ENCODE measurements around the gene LCTL.

GRCh38 chr15:66595332-66595731 is 29.5 kb upstream of the LCTL start:
- no peak for TF ChIP-seq TAF1 (IDR thresholded peaks at IDR 0.05; ENCODE audit: borderline replicate concordance, low read depth, low read length)
- no peak for TF ChIP-seq CTCF (IDR thresholded peaks at IDR 0.05)
- TF ChIP-seq MEF2A (IDR thresholded peaks at IDR 0.05; ENCODE audit: borderline replicate concordance, low read depth) = no peak
- TF ChIP-seq MXI1 (IDR thresholded peaks at IDR 0.05; ENCODE audit: low read depth, low read length) = no peak
- no peak for TF ChIP-seq TEAD4 (IDR thresholded peaks at IDR 0.05; ENCODE audit: borderline replicate concordance, insufficient read depth)
